Posterior vena cava (tissue), 2 donors: ENCODE data around the gene EPAS1. TPM values are rescaled to one million over a fixed set of nuclear protein-coding genes. Genes with fewer than 3 reads are reported as not detected.

Experiments
- DNase-seq: peaks from one replicate; pipeline ENCODE4 v3.0.0-alpha.2; 2020; ENCODE audit warnings: low spot score
- intact Hi-C, 2 donors: fragments of 100-400 bp; cut with DNase I; formaldehyde crosslinking; loops; one replicate each; pipeline versions ENCODE4 v1.14.1 to v1.14.2; 2022 to 2023
- total RNA-seq, 2 donors: library from RNA; stranded (reverse); fragmentation: NEBNext Ultra II Directional; extraction: Animal tissue kit (Norgen Biotek cat#: 25700); gene quantifications; one replicate each; pipeline ENCODE4 v1.2.1, GENCODE V29; 2021
- donor health status: DM: yes; HTN: yes; CAD: no.
- donor health status: DM: yes; HTN: yes; CAD: no.

Gene EPAS1
- total RNA-seq, 2 donors from 2014 or later = 374 to 478 TPM

GRCh38 chr2:46434851-46435273 lies 137.7 kb downstream of the EPAS1 start:
- intact Hi-C loops = loop anchor here in 1 of 2 donors (5.0 kb wide), 1 partner anchor 842 kb away; no protein-coding TSS in a partner anchor
- no peak for DNase-seq

GRCh38 chr2:46435353-46435752 lies 138.1 kb downstream of the EPAS1 start:
- no peak for DNase-seq
- intact Hi-C loops = no loop called here

- intact Hi-C loops = no loop called here
- DNase-seq = no peak
Observed at GRCh38 chr2:46435796-46436360, 138.7 kb downstream of the EPAS1 start.

Other genes with a start within 250 kb of the EPAS1 start
- not detected for gene TMEM247, start 182.2 kb downstream of the EPAS1 start, total RNA-seq
- 100 to 1,000 TPM; 162 to 201 TPM for gene RHOQ, start 245.1 kb downstream of the EPAS1 start, total RNA-seq
- gene ATP6V1E2, start 245.2 kb downstream of the EPAS1 start, total RNA-seq = 1 to 10 TPM; 4.9 to 5.3 TPM